Osteocyte (in vitro differentiated cells): ENCODE data around the gene IL36A. TPM values are rescaled to one million over a fixed set of nuclear protein-coding genes. Genes with fewer than 3 reads are reported as not detected.

Source experiments
- DNase-seq: peaks from one replicate; pipeline ENCODE4 v3.0.0; 2021; ENCODE audit warnings: mixed read lengths; ENCODE audit not compliant: unreplicated experiment; ENCODE audit errors: extremely low spot score
- H3K27ac Mint-ChIP-seq: one replicate; pipeline ENCODE4 v1.8.0; 2021; ENCODE audit warnings: mild to moderate bottlenecking, mixed read lengths; ENCODE audit not compliant: unreplicated experiment
- H3K27me3 Mint-ChIP-seq: one replicate; pipeline ENCODE4 v1.8.0; 2021; ENCODE audit warnings: mixed read lengths; ENCODE audit not compliant: unreplicated experiment
- H3K36me3 Mint-ChIP-seq: one replicate; pipeline ENCODE4 v1.8.0; 2021; ENCODE audit warnings: mixed read lengths; ENCODE audit not compliant: unreplicated experiment
- H3K4me1 Mint-ChIP-seq: one replicate; pipeline ENCODE4 v1.8.0; 2021; ENCODE audit warnings: mixed read lengths; ENCODE audit not compliant: unreplicated experiment
- H3K4me3 Mint-ChIP-seq: one replicate; pipeline ENCODE4 v1.8.0; 2021; ENCODE audit warnings: mild to moderate bottlenecking, moderate library complexity, mixed read lengths; ENCODE audit not compliant: unreplicated experiment
- H3K9me3 Mint-ChIP-seq: one replicate; pipeline ENCODE4 v1.8.0; 2021; ENCODE audit warnings: mixed read lengths; ENCODE audit not compliant: unreplicated experiment
- CTCF ChIP-seq: fragments of 200-600 bp; sonication (generic); IDR thresholded peaks from 2 replicates; pipeline ENCODE4 v1.5.0; 2021; ENCODE audit warnings: antibody characterized with exemption, mild to moderate bottlenecking, moderate library complexity
- total RNA-seq: library from RNA; stranded (reverse); gene quantifications from 2 replicates; pipeline ENCODE4 v1.2.1, GENCODE V29; 2021

Gene IL36A
- total RNA-seq, 1 donor from 2014 or later: not detected

- no peak overlapping the region for H3K27ac Mint-ChIP-seq
- DNase-seq: no peak
These were observed 10.6 kb upstream of the IL36A start for GRCh38 chr2:112994648-112995047.

GRCh38 chr2:112995346-112995920, 9.8 kb upstream of the IL36A start:
- Mint-ChIP-seq H3K4me3 (no peak overlapping the region), H3K4me1 (no peaks in the 10 kb centered on the region), H3K9me3 (peaks cover 21% of the 10 kb centered on the region), H3K36me3 (no peaks in the 10 kb centered on the region), H3K27me3 (peaks cover 51% of the 10 kb centered on the region), H3K27ac (no peak overlapping the region)
- no peak for DNase-seq
- no peak for TF ChIP-seq CTCF

More at GRCh38 chr2:112994648-112995047, 10.6 kb upstream of the IL36A start:
- H3K27me3 Mint-ChIP-seq: peaks cover 51% of the 10 kb centered on the region
- H3K9me3 Mint-ChIP-seq: peaks cover 23% of the 10 kb centered on the region
- no peak for TF ChIP-seq CTCF
- H3K4me1 Mint-ChIP-seq: no peaks in the 10 kb centered on the region
- no peaks in the 10 kb centered on the region for H3K36me3 Mint-ChIP-seq
- H3K4me3 Mint-ChIP-seq: no peak overlapping the region

GRCh38 chr2:112996635-112997034, 8.6 kb upstream of the IL36A start:
- Mint-ChIP-seq H3K4me3 (no peak overlapping the region), H3K27ac (no peak overlapping the region), H3K9me3 (peaks cover 30% of the 10 kb centered on the region), H3K27me3 (peaks cover 47% of the 10 kb centered on the region), H3K4me1 (no peaks in the 10 kb centered on the region), H3K36me3 (peaks cover 2% of the 10 kb centered on the region)
- no peak for DNase-seq
- TF ChIP-seq CTCF: no peak

GRCh38 chr2:112997151-112997550, 8.1 kb upstream of the IL36A start:
- Mint-ChIP-seq H3K4me1 (no peaks in the 10 kb centered on the region), H3K36me3 (peaks cover 2% of the 10 kb centered on the region), H3K9me3 (peaks cover 29% of the 10 kb centered on the region), H3K27me3 (peaks cover 42% of the 10 kb centered on the region), H3K27ac (no peak overlapping the region), H3K4me3 (no peak overlapping the region)
- TF ChIP-seq CTCF: no peak
- no peak for DNase-seq

GRCh38 chr2:113000436-113000835, 4.8 kb upstream of the IL36A start:
- Mint-ChIP-seq H3K27ac (no peak overlapping the region), H3K4me3 (no peak overlapping the region), H3K4me1 (no peaks in the 10 kb centered on the region), H3K9me3 (peaks cover 23% of the 10 kb centered on the region), H3K36me3 (peaks cover 2% of the 10 kb centered on the region), H3K27me3 (peaks cover 22% of the 10 kb centered on the region)
- no peak for DNase-seq
- TF ChIP-seq CTCF: no peak
